GM12878 (cell line): ENCODE data around the gene FREY1.

ENCODE experiments used
- CBX5 ChIP-seq: sonication (generic); IDR thresholded peaks from 2 replicates; pipeline ENCODE4 v1.6.1; 2016; ENCODE audit warnings: low read depth, moderate library complexity, mild to moderate bottlenecking, inconsistent platforms
- CTCF ChIP-seq, 3 experiments: IDR thresholded peaks in 2 of 3; conservative IDR thresholded peaks in 1 of 3; 2 replicates each; pipeline ENCODE4 v1.5.1; 2011; ENCODE audit warnings: low read depth in 3 of 3, low read length in 3 of 3, mild to moderate bottlenecking in 3 of 3, control low read depth in 2 of 3, moderate library complexity in 2 of 3, inconsistent platforms in 1 of 3, mixed read lengths in 1 of 3; ENCODE audit not compliant: control insufficient read depth in 2 of 3, insufficient read depth in 1 of 3; ENCODE audit errors: extremely low read depth in 1 of 3
- CUX1 ChIP-seq: IDR thresholded peaks from 2 replicates; pipeline ENCODE4 v1.6.1; 2012; ENCODE audit warnings: improper control_type of control experiment, low read depth, low read length; ENCODE audit not compliant: insufficient replicate concordance
- EZH2 ChIP-seq: IDR thresholded peaks from 2 replicates; pipeline ENCODE4 v1.6.1; 2012; ENCODE audit warnings: low read depth, mild to moderate bottlenecking, control low read depth, inconsistent platforms, low read length, borderline replicate concordance; ENCODE audit not compliant: control insufficient read depth
- NFIC ChIP-seq: IDR thresholded peaks from 2 replicates; pipeline ENCODE4 v1.6.1; 2012; ENCODE audit warnings: low read depth, mild to moderate bottlenecking, inconsistent platforms, low read length, moderate library complexity
- NFXL1 ChIP-seq: fragments of 450-650 bp; IDR thresholded peaks from 2 replicates; pipeline ENCODE4 v1.6.1; 2017; ENCODE audit warnings: antibody characterized with exemption, mild to moderate bottlenecking, borderline replicate concordance
- NR2C2 ChIP-seq: IDR thresholded peaks from 2 replicates; pipeline ENCODE4 v1.6.1; 2011; ENCODE audit warnings: borderline replicate concordance, low read depth; ENCODE audit not compliant: control insufficient read depth, insufficient read length
- POLR2A ChIP-seq: IDR thresholded peaks from 2 replicates; pipeline ENCODE4 v1.6.1; 2011; ENCODE audit warnings: low read depth, mild to moderate bottlenecking, low read length
- POLR2AphosphoS5 ChIP-seq: IDR thresholded peaks from 2 replicates; pipeline ENCODE4 v1.6.1; 2011; ENCODE audit warnings: mild to moderate bottlenecking, low read length, inconsistent platforms
- STAT1 ChIP-seq: fragments of 450-650 bp; conservative IDR thresholded peaks from 2 replicates; pipeline ENCODE4 v1.6.1; 2014; ENCODE audit warnings: antibody characterized with exemption, mild to moderate bottlenecking
- TF ChIP-seq, protein P1 (sequence below): IDR thresholded peaks from 2 replicates; pipeline ENCODE4 v1.6.1; 2012; ENCODE audit warnings: low read length, inconsistent platforms
- TF ChIP-seq, protein P2 (sequence below): IDR thresholded peaks from 2 replicates; pipeline ENCODE4 v1.6.1; 2012; ENCODE audit warnings: low read depth, low read length, improper control_type of control experiment

DNA sequence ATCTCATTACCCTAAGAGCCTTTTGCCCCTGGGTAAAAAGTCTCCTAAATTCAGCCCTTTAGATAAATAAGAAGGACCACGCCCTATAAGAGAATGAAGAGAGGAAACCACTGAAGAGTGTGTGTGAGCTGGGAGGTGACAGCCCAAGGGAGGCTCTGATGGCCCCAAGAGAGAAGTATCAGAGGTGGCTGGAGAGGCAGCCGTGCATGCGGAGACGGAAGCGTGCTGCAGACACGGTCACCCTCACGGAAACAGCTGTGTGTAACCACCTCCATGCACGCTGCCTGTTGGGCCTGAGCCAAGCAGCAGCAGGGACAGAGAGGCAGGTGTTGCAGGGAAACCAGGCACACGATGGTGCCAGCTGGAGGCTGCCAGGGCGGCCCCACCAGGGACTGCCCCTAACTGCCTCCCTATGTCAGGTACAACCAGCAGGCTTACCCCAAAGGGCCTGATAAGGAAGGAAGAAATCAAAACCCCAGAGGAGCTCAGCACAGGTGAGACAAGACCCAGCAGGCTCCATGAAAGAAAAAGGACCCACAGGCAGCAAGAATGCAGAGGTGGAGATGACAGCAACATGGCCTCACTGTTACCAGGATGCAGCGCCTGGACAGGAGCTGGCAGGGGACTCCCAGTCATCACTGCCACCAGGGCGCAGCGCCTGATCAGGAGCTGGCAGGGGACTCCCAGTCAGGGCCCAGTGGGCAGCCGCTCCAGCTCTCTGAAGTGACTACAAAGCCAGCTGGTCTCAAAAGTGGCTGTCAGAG is 23.1 kb upstream of the FREY1 start:
- peak; percentile 29; the same call in 1 of the 2 replicates for TF ChIP-seq POLR2A
- no peak; a peak in 1 of 6 replicates for TF ChIP-seq CTCF (IDR thresholded peaks at IDR 0.05 in 2 of 3, conservative IDR thresholded peaks at IDR 0.05 in 1 of 3; ENCODE audit: control insufficient read depth in 2 of 3, extremely low read depth in 1 of 3, insufficient read depth in 1 of 3, low read depth in 3 of 3, low read length in 3 of 3)
- TF ChIP-seq, protein P1, sequence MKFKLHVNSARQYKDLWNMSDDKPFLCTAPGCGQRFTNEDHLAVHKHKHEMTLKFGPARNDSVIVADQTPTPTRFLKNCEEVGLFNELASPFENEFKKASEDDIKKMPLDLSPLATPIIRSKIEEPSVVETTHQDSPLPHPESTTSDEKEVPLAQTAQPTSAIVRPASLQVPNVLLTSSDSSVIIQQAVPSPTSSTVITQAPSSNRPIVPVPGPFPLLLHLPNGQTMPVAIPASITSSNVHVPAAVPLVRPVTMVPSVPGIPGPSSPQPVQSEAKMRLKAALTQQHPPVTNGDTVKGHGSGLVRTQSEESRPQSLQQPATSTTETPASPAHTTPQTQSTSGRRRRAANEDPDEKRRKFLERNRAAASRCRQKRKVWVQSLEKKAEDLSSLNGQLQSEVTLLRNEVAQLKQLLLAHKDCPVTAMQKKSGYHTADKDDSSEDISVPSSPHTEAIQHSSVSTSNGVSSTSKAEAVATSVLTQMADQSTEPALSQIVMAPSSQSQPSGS = peak; percentile 86
- TF ChIP-seq, protein P2, sequence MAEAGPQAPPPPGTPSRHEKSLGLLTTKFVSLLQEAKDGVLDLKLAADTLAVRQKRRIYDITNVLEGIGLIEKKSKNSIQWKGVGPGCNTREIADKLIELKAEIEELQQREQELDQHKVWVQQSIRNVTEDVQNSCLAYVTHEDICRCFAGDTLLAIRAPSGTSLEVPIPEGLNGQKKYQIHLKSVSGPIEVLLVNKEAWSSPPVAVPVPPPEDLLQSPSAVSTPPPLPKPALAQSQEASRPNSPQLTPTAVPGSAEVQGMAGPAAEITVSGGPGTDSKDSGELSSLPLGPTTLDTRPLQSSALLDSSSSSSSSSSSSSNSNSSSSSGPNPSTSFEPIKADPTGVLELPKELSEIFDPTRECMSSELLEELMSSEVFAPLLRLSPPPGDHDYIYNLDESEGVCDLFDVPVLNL = no peak
- TF ChIP-seq NR2C2 = no peak
- TF ChIP-seq STAT1 = no peak
- TF ChIP-seq POLR2AphosphoS5 = peak; percentile 80; the same call in 1 of the 2 replicates
- TF ChIP-seq NFXL1 = no peak
- peak; percentile 86 for TF ChIP-seq NFIC
- peak; percentile 96 for TF ChIP-seq CBX5
- no peak for TF ChIP-seq EZH2
- TF ChIP-seq CUX1 = peak; percentile 96
